ENCODE data around the gene BST2.

DNA sequence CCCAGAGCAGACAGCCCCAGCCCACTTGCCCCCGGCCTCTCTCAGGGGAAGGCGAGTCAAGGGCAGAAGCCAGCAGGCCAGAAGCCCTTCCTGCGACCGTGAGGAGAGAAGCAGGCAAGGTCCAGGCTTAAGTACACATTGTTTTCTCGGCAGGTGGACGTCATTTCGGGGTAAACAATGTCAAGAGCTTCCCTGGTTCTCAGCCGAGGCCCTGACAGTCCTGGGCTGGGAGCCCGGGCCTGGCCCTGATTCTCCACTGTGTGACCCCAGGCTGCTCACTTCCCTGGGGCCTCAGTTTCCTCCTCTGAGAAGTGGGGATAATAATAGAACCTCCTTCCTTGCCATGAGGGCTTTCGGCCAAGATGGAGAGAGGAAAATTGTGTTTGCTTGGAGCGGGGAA is 47.7 kb downstream of the BST2 start:
- TF ChIP-seq POLR2A (IDR thresholded peaks at IDR 0.05) (no peak), POLR2AphosphoS5 (IDR thresholded peaks at IDR 0.05) (peak; percentile 56 to 82 (median 78))

Data from spleen (tissue), 3 donors.